ENCODE measurements around the gene DDX5.
"Not testable (repeated sequence)": the region's sequence is repeated elsewhere in the genome, so short reads cannot be mapped to it uniquely, and the experiment has no call there.

The DDX5 gene

GRCh38 chr17:64491034-64491860, 14.8 kb downstream of the DDX5 start:
- no peak for DNase-seq

- no peak for DNase-seq
These were observed 17.8 kb downstream of the DDX5 start for GRCh38 chr17:64488301-64488700.

GRCh38 chr17:64484380-64484779, 21.7 kb downstream of the DDX5 start:
- no peak for DNase-seq

GRCh38 chr17:64480951-64481350, 25.1 kb downstream of the DDX5 start:
- no peak for DNase-seq

GRCh38 chr17:64477849-64478248, 28.2 kb downstream of the DDX5 start:
- no peak for DNase-seq

GRCh38 chr17:64472564-64472963, 33.5 kb downstream of the DDX5 start:
- no peak for DNase-seq

- DNase-seq = no peak
These were observed 34.6 kb downstream of the DDX5 start for GRCh38 chr17:64471440-64471839.

- DNase-seq = no peak
These were observed 35.5 kb downstream of the DDX5 start for GRCh38 chr17:64470625-64471024.

- DNase-seq = not testable (repeated sequence)
These were observed 39.3 kb downstream of the DDX5 start for GRCh38 chr17:64466834-64467233.

- DNase-seq = no peak
These were observed 39.9 kb downstream of the DDX5 start for GRCh38 chr17:64466019-64466735.

- no peak for DNase-seq
These were observed 44.3 kb downstream of the DDX5 start for GRCh38 chr17:64461788-64462187.

GRCh38 chr17:64460955-64461354, 45.1 kb downstream of the DDX5 start:
- no peak for DNase-seq

GRCh38 chr17:64459818-64460217, 46.3 kb downstream of the DDX5 start:
- DNase-seq = not testable (repeated sequence)

GRCh38 chr17:64459284-64459747, 46.8 kb downstream of the DDX5 start:
- no peak for DNase-seq

GRCh38 chr17:64458756-64459155, 47.3 kb downstream of the DDX5 start:
- DNase-seq = no peak

- DNase-seq = no peak
These were observed 48.9 kb downstream of the DDX5 start for GRCh38 chr17:64457156-64457555.

- DNase-seq = no peak
These were observed 49.9 kb downstream of the DDX5 start for GRCh38 chr17:64455993-64456885.

GRCh38 chr17:64449545-64449944, 56.5 kb downstream of the DDX5 start:
- DNase-seq = no peak

GRCh38 chr17:64448665-64449512, 57.2 kb downstream of the DDX5 start, which contains the start of gene MILR1:
Gene MILR1 (plus strand): TSS chr17:64449115. CDS start chr17:64449169, 54 bp downstream.
- DNase-seq = no peak

Data from NCI-H2107 (cell line).